Measurements from ENCODE around the gene SCAMP4.
"Not testable (repeated sequence)": the region's sequence is repeated elsewhere in the genome, so short reads cannot be mapped to it uniquely, and the experiment has no call there.

SCAMP4 gene

GRCh38 chr19:1883784-1884183 is 21.4 kb upstream of the SCAMP4 start:
- DNase-seq, result no peak

- no peak for DNase-seq
Measured at GRCh38 chr19:1884291-1884718, 20.9 kb upstream of the SCAMP4 start.

GRCh38 chr19:1884719-1885334 is 20.4 kb upstream of the SCAMP4 start:
- no peak for DNase-seq

GRCh38 chr19:1885398-1886119 is 19.6 kb upstream of the SCAMP4 start, which contains the start of gene ABHD17A:
Gene ABHD17A, minus strand, starts transcription at chr19:1885496. Its CDS starts 3,930 bp downstream, at chr19:1881566.
- DNase-seq, result peak; percentile 92

GRCh38 chr19:1886360-1886759 is 18.8 kb upstream of the SCAMP4 start:
- not testable (repeated sequence) for DNase-seq

GRCh38 chr19:1888385-1888784 is 16.8 kb upstream of the SCAMP4 start:
- no peak for DNase-seq

GRCh38 chr19:1889907-1890306 is 15.3 kb upstream of the SCAMP4 start:
- DNase-seq, result no peak

- no peak for DNase-seq
Measured at GRCh38 chr19:1893791-1894190, 11.4 kb upstream of the SCAMP4 start.

GRCh38 chr19:1896508-1896907 is 8.7 kb upstream of the SCAMP4 start:
- no peak for DNase-seq

- DNase-seq, result no peak
Measured at GRCh38 chr19:1901940-1902404, 3.2 kb upstream of the SCAMP4 start.

- no peak for DNase-seq
Measured at GRCh38 chr19:1902923-1903322, 2.3 kb upstream of the SCAMP4 start.

- DNase-seq, result no peak
Measured at GRCh38 chr19:1904860-1905109, 414 bp upstream of the SCAMP4 start.

GRCh38 chr19:1905863-1906375 is 720 bp downstream of the SCAMP4 start:
- no peak for DNase-seq

GRCh38 chr19:1906985-1907562 is 1.9 kb downstream of the SCAMP4 start:
- no peak for DNase-seq

GRCh38 chr19:1907563-1908363 is 2.6 kb downstream of the SCAMP4 start:
- DNase-seq, result no peak

- DNase-seq, result no peak
Measured at GRCh38 chr19:1908364-1908678, 3.1 kb downstream of the SCAMP4 start.

GRCh38 chr19:1909761-1910080 is 4.5 kb downstream of the SCAMP4 start:
- DNase-seq, result no peak

GRCh38 chr19:1910177-1910576 is 5.0 kb downstream of the SCAMP4 start:
- peak; percentile 7 for DNase-seq

GRCh38 chr19:1911098-1911497 is 5.9 kb downstream of the SCAMP4 start:
- no peak for DNase-seq

GRCh38 chr19:1911995-1912394 is 6.8 kb downstream of the SCAMP4 start:
- DNase-seq, result no peak

- DNase-seq, result no peak
Measured at GRCh38 chr19:1912760-1913505, 7.7 kb downstream of the SCAMP4 start.

- DNase-seq, result no peak
Measured at GRCh38 chr19:1913781-1914577, 8.8 kb downstream of the SCAMP4 start.

Measured in fibroblast of upper back skin (primary cell).